ENCODE measurements around the gene ANKK1. TPM values are rescaled to one million over a fixed set of nuclear protein-coding genes. Genes with fewer than 3 reads are reported as not detected.

ANKK1 gene, protein sequence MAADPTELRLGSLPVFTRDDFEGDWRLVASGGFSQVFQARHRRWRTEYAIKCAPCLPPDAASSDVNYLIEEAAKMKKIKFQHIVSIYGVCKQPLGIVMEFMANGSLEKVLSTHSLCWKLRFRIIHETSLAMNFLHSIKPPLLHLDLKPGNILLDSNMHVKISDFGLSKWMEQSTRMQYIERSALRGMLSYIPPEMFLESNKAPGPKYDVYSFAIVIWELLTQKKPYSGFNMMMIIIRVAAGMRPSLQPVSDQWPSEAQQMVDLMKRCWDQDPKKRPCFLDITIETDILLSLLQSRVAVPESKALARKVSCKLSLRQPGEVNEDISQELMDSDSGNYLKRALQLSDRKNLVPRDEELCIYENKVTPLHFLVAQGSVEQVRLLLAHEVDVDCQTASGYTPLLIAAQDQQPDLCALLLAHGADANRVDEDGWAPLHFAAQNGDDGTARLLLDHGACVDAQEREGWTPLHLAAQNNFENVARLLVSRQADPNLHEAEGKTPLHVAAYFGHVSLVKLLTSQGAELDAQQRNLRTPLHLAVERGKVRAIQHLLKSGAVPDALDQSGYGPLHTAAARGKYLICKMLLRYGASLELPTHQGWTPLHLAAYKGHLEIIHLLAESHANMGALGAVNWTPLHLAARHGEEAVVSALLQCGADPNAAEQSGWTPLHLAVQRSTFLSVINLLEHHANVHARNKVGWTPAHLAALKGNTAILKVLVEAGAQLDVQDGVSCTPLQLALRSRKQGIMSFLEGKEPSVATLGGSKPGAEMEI
- not detected for total RNA-seq
- long read RNA-seq = 0 reads

DNA sequence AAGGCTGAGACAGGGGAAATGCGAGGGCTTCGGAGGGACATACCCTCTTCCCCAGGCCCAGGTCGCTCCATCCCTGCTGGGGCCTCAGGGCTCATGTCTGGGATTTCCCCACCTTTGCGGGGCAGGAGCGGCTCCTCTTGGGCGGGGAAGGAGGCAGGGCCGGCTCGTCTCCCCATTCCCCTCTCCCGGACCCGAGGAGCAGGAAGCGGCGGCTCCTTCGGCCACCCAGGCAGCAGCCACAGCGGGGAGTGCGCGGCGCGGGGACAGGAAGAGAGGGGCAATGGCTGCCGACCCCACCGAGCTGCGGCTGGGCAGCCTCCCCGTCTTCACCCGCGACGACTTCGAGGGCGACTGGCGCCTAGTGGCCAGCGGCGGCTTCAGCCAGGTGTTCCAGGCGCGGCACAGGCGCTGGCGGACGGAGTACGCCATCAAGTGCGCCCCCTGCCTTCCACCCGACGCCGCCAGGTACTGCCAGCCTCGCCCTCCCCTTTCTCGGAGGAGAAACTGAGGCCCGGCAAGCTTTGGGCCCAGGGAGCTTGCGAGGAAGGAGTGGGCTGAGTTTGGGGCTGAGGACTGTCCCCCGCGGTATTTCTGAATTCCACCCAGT, at the start of gene ANKK1:
Gene ANKK1, plus strand, starts transcription at position 175 of the 607 bp plus-strand sequence. Its CDS starts 106 bp downstream, at position 281.
- intact Hi-C loops (cut with DNase I) = no loop called here
- no peak for DNase-seq
- no peak for ATAC-seq (ENCODE audit: poor library complexity)

GRCh38 chr11:113338730-113339129, 48.8 kb upstream of the ANKK1 start:
- ATAC-seq (ENCODE audit: poor library complexity) (no peak), DNase-seq (no peak)
- intact Hi-C loops (cut with DNase I) = no loop called here

DNA sequence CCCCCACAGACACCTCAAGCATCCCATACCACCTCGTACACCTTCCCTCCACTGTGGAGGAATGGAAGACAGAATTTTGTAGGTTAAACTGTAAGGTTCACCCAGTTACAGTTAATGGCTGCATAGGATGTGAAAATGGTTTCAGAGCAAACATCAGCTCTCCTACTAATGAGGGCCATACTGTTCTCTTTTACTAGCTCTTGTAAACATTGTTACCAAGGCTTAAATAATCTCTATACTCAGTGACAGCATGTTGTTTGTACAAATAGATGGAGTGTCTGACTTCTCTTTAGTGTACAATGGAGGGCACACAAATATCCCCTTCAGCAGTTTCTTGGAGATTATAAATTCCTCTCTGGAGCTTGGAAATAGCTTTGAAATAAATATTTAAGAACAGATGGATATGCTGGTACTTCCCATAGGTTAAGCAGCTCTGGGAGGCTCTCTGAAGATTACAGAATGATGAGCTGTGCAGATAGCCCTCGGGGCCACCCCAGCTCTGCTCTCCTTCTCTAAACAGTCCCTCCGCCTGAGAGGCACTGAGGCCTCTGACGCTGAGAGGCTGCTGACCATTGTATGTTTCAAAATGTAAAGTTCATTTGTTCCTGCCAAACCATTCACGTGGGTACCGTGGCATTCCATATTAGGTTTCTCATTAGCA, 47.5 kb upstream of the ANKK1 start:
- DNase-seq = no peak
- intact Hi-C loops (cut with DNase I) = no loop called here
- ATAC-seq (ENCODE audit: poor library complexity) = no peak

- ATAC-seq (ENCODE audit: poor library complexity) (no peak), DNase-seq (no peak)
- intact Hi-C loops (cut with DNase I) = no loop called here
These were observed 46.0 kb upstream of the ANKK1 start for GRCh38 chr11:113341388-113342165.

DNA sequence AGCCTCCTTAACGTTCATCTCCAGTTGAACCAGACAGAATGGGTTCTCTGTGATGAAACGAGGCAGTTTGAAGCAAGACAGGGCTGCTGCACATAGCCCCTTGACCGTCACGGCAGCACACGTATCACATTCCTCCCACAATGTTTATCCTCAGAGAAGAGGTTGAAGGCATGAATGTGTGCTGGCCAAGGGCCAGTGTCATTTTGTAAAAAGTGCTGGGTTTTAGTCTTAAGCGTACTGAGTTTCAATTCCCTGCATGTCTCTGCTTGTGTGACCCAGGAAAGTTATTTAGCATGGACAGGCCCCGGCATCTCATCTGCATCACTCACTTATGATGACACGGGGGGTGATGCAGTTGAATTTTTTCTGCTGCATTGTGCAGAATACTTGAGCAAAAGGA, 41.6 kb upstream of the ANKK1 start:
- ATAC-seq (ENCODE audit: poor library complexity) = no peak

GRCh38 chr11:113349528-113349927, 38.1 kb upstream of the ANKK1 start:
- DNase-seq = no peak
- ATAC-seq (ENCODE audit: poor library complexity) = no peak
- intact Hi-C loops (cut with DNase I) = no loop called here

More for the DNA sequence above, 41.6 kb upstream of the ANKK1 start:
- intact Hi-C loops (cut with DNase I) = no loop called here
- no peak for DNase-seq

GRCh38 chr11:113350336-113351067, 37.1 kb upstream of the ANKK1 start:
- DNase-seq (no peak), ATAC-seq (ENCODE audit: poor library complexity) (no peak)
- intact Hi-C loops (cut with DNase I) = no loop called here

DNA sequence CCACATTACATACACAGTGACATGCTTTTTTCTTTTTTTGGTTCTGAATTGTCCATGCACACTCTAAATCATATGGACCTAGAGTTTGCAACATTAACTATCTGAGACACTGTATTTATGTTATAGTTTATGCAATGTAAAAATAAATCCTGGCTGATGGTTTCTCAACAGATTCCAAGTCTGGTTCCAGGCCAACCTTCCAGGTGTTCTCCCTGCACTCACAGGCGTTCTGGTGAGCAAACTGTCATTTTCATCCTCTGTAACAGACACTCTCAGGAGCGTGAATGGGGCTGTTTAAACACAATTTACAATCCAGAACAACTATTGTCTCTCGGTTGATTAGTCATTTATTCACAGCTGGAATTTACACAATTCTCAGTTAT, 36.5 kb upstream of the ANKK1 start:
- DNase-seq (no peak), ATAC-seq (ENCODE audit: poor library complexity) (no peak)
- intact Hi-C loops (cut with DNase I) = no loop called here

GRCh38 chr11:113351480-113351879, 36.1 kb upstream of the ANKK1 start:
- ATAC-seq (ENCODE audit: poor library complexity) (no peak), DNase-seq (no peak)
- intact Hi-C loops (cut with DNase I) = no loop called here

DNA sequence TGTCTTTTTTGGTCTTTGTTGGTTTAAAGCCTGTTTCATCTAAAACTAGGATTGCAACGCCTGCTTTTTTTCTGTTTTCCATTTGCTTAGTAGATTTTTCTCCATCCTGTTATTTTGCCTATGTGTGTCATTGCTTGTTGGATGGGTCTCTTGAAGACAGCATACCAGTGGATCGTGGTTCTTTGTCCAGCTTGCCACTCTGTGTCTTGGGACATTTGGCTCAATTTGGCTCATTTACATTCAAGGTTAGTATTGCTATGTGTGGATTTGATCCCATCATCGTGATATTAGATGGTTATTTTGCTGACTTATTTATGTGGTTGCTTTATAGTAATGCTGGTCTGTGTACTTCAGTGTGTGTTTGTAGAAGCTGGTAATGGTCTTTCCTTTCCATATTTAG, 31.4 kb upstream of the ANKK1 start:
- intact Hi-C loops (cut with DNase I) = no loop called here
- DNase-seq = no peak

GRCh38 chr11:113363406-113363805, 24.2 kb upstream of the ANKK1 start:
- no peak for DNase-seq
- no peak for ATAC-seq (ENCODE audit: poor library complexity)
- intact Hi-C loops (cut with DNase I) = no loop called here

More for the DNA sequence above, 31.4 kb upstream of the ANKK1 start:
- no peak for ATAC-seq (ENCODE audit: poor library complexity)

DNA sequence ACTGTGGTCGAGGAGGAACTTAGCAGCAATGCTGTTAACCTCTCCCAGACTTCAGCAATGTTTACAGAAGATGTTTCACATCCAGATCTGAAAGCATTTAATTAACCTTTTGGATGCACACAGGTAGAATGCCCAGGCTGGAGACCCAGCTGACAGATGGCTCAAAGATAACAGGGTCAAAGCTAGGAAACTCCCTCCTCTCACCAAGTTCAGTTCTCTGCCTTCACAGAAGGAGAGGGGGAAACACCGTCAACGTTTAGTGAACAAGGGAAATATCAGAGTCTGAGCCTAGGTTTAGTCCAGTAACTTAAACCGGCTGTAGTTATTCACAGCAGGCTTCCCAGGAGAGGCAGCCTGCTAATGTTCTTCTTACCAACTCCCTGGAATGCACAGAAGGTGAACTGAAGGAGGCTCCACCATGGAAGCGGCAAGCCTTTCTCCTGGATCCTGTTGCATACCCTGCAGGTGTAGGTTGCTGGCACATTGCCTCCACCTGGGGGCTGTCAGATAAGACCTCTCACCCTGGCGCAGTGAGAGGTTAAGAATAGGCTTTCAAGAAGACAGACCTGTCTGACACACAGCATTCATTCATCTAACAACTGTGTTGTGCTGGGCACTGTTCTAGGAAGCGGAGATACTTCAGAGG, 23.5 kb upstream of the ANKK1 start:
- DNase-seq = no peak
- intact Hi-C loops (cut with DNase I) = no loop called here
- ATAC-seq (ENCODE audit: poor library complexity) = no peak

DNA sequence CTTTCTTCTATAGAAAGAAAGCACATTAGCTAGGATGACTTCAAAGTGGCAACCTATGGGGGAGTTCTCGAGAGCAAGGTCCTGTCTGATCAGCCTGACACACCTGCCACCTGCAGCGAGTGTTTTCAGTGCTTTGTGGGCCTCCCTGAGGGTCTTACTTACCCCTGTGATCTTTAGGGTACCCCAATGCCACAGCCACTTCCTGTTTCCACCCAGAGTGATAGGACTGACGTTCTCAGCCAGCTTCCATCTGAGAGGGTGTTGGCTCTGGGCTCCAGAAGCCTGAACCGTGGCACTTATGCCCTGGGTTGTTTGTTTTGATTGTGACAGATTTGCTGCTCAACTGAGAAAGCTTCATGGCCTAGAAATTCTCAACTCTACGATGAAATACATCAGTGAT, 21.7 kb upstream of the ANKK1 start:
- intact Hi-C loops (cut with DNase I) = no loop called here

GRCh38 chr11:113369411-113369810, 18.2 kb upstream of the ANKK1 start:
- intact Hi-C loops (cut with DNase I) = no loop called here

More for the DNA sequence above, 21.7 kb upstream of the ANKK1 start:
- ATAC-seq (ENCODE audit: poor library complexity) (no peak), DNase-seq (no peak)

GRCh38 chr11:113370634-113371033, 16.9 kb upstream of the ANKK1 start:
- intact Hi-C loops (cut with DNase I) = no loop called here
- DNase-seq (no peak), ATAC-seq (ENCODE audit: poor library complexity) (no peak)

More at GRCh38 chr11:113369411-113369810, 18.2 kb upstream of the ANKK1 start:
- no peak for ATAC-seq (ENCODE audit: poor library complexity)
- DNase-seq = no peak

GRCh38 chr11:113372309-113372708, 15.3 kb upstream of the ANKK1 start:
- ATAC-seq (ENCODE audit: poor library complexity) = no peak
- no peak for DNase-seq
- intact Hi-C loops (cut with DNase I) = no loop called here

DNA sequence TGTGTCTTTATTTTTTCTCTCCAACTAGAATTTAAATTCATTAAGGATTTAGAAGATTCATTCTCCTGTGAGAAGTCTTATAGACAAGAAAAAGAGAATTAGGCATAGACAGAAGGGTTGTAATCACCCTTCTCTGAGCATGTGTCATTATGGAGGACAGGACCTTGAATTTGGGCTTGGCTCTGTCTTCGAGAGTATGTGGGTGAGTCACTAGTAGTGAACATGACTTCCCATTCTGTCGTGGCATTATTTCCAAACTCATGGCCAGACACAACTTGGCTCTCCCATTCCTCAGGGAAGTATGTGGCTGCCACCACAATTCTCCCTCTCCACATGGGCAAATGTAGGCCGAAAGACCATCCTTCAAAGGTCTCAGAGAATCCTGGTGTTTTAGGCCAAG, 14.3 kb upstream of the ANKK1 start:
- no peak for ATAC-seq (ENCODE audit: poor library complexity)
- intact Hi-C loops (cut with DNase I) = no loop called here
- DNase-seq = no peak

All from Right ventricle myocardium superior (tissue), 1 donor.